GM12873 (cell line): Measurements from ENCODE around the gene PTRH1.

Experiments used
- TF ChIP-seq, protein P1 (sequence below): IDR thresholded peaks from 2 replicates; pipeline ENCODE4 v1.5.1; 2012; ENCODE audit warnings: low read depth, mild to moderate bottlenecking, moderate library complexity, low read length, control low read depth; ENCODE audit not compliant: insufficient read depth; ENCODE audit errors: missing control alignments

The PTRH1 gene

DNA sequence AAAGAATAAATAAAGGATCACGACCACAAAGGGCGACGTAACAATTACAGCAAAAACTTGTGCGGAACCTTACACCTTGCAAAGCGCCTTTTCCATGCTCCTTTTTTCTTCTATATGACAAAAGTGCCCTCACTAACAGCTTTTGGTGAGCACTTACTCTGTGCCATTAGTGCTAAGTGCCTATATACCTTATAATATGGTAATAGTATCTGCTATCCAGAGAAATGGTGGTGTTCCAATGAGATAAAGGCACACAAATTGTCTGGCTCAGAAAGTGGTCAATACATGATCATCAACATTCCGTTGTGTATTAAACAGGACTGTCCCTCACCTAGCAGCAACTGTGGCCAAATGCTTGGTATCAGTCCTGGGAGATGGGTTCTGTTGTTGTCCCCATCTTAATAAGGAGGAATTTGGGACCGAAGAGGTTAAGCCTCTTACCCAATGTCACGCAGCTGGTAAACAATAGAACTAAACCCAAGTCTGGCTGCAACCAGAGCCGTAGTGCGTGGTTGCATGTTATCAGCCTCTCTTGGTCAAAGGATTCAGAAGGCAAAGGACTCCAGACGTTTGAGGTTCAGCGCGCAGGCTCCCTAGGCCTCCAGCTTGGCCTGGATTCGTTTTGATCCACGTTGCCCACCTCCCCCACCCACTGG is 20.2 kb upstream of the PTRH1 start:
- TF ChIP-seq, protein P1, sequence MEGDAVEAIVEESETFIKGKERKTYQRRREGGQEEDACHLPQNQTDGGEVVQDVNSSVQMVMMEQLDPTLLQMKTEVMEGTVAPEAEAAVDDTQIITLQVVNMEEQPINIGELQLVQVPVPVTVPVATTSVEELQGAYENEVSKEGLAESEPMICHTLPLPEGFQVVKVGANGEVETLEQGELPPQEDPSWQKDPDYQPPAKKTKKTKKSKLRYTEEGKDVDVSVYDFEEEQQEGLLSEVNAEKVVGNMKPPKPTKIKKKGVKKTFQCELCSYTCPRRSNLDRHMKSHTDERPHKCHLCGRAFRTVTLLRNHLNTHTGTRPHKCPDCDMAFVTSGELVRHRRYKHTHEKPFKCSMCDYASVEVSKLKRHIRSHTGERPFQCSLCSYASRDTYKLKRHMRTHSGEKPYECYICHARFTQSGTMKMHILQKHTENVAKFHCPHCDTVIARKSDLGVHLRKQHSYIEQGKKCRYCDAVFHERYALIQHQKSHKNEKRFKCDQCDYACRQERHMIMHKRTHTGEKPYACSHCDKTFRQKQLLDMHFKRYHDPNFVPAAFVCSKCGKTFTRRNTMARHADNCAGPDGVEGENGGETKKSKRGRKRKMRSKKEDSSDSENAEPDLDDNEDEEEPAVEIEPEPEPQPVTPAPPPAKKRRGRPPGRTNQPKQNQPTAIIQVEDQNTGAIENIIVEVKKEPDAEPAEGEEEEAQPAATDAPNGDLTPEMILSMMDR, result no peak

DNA sequence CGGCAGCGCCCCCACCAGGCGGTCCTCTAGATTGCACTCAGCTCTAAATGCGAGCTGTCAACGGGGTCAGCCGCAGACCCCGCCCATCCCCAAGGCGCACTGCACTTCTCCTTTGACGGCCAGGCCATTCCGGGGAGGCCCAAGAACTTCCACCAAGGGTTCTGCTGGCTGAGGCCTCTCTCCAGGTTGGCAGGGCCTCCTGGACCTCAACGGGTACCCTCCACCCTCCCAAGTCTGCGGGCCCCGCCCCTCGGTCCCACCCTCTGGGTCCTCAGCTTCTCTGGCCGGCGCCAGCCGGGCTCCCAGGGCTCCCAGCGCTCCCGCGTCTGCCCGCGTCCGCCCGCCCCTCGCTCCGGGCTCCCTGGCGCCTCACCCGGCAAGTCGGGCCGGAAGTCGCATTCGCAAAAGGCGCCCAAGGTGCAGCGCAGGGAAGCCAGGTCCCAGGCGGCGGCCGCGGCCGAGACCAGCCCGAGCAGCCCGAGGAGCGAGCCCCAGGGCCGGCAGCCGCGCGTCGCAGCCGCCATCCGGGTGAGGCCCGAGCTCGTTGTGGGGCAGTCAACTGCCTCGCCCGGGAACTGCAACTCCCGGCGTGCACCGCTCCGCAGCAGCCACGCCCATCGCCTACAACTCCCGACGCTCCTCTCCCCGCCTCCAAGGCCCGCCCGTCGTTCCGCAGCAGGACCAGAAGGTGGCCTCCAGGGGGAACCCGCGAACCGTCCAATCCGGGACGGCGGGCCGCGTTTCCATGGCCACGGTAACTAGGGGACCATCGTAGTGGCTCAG is 19.5 kb upstream of the PTRH1 start, which contains the start of gene TOR2A:
TOR2A (minus strand) TSS at position 548 of the 783 bp plus-strand sequence; CDS start at position 524, 24 bp downstream.
- TF ChIP-seq, protein P1, result peak; percentile 96

DNA sequence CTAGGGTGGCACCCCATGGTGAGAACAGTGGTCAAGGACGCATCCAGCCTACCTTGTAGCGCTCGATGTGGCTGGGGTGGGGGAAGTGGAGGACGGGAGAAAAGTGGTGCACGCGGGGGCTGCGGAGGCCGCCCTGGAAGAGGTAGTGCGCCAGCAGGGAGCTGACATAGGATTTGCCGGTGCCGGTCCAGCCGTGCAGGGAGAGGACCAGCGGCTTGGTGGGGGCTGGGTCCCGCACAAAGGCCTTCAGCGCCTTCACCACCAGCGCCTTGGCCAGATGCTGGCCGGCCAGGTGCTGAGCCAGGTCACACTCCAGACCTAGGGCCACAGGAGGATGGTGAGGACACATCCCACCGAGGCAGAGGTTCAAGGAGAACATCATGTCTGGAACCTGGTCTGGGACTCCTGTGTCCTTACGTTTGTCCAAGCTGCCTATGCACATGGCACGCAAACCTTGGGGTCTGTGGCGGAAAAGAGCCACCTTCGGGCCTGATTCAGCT is 18.8 kb upstream of the PTRH1 start:
- TF ChIP-seq, protein P1, result no peak

DNA sequence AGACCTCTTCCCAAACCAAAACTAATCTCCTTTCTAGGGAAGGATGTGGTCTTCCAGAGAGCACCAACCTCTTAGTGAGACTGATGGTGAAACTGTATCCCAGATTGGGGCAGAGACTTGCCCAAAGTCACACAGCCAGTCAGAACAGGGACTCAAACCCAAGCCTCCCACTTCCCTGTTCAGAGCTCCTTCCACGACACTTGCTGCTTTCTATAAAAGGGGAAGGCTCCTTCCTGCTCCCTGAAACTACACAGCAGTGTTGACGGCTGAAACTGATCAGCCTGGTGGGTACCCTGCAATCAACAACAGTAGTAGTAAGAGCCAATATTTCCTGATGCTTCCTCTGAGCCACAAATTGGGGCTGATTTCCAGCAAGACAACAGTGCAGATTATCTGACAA is 18.2 kb upstream of the PTRH1 start:
- TF ChIP-seq, protein P1, result no peak

DNA sequence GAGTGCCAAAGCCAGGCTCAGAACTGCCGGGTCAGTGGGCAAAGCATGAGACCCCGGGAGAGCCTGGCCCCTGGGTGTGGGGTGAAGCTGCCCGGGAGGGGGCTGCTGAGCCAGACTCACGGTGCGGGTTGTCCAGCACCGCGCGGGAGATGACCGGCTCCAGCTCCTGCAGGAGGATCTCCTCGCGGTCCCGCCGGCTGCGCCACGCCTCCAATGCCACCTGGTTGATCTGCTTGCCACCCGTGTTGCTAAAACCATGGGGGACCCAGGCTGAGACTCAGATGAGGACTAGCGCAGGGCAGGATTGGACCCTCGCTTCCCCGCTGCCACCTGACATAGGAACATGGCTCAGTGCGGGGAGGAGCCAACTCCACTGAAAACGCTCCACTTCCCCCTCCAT is 17.0 kb upstream of the PTRH1 start:
- TF ChIP-seq, protein P1, result no peak

- TF ChIP-seq, protein P1, result no peak
Observed at GRCh38 chr9:127731938-127732337, 16.5 kb upstream of the PTRH1 start.

DNA sequence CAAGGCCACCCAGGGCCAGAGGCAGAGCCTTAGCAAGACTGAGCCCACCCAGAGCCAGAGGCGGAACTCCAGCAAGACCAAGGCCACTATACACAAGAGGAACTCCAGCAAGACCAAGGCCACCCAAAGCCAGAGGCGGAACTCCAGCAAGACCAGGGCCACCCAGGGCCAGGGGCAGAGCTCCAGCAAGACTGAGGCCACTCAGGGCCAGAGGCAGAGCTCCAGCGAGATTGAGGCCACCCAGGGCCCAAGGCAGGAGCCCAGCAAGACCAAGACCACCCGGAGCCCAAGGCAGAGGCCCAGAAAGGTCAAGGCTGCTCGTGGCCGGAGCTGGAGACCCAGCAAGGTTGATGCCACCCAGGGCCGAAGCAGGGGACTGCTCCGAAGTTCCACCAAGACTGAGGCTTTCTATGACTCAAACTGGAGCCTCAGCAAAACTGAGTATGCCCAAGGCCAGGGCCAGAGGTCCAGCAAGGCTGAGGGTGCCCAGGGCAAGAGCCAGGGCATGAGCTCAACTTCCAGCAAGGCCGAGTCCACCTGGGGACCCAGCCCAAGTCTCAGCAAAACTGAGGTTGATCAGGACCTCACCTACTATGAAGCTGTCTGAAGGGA is 15.4 kb upstream of the PTRH1 start:
- TF ChIP-seq, protein P1, result no peak
